ENCODE results near the gene TRIM65. TPM values are rescaled to one million over a fixed set of nuclear protein-coding genes. Genes with fewer than 3 reads are reported as not detected.

Gene TRIM65
- total and polyA plus RNA-seq, 2 of the 4 experiments (the other 2 are of a cell fraction): 7.9 to 10.6 TPM

DNA sequence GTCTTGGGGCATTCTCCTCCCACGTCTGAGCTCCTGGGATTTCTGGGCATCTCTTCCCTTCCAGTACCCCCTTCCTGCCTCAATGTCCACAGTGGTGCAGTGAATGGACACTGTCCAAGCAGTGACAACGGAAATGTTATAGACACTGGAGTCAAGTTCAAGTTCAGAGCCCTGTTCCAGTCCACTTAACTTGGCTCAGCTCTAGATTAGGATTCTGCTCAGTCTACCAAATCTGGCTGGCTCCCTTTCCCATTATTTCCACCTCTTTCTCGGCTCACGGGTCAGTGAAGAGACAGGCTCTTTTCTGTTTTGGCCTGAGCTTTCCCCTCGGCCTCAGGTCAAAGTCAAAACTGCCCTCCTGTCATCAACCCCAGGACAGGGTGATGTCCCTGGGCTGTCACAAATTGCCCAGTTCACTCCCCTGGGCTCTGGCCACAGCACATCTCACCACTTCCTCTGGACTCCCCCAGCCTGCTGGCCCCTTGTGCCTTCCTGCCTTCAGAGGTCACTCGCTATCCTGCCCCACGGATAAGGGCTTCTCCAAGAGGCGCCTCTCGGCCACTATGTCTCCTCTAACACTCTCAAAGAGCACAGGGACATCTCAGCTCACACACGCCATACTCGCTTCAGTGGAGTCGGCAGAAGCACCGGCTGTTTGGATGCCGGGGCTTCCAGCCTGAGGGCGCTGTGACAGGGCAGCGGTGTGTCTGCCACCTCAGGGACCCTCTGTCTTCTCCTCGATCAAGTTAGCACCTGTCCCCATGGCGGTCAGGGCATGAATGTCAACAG is 25.6 kb upstream of the TRIM65 start:
- Histone ChIP-seq H2BK120ac (ENCODE audit: low read depth, low read length) (no peak overlapping the region), H4K5ac (ENCODE audit: low read depth, low read length) (no peak overlapping the region), H2AFZ (replicated peaks; ENCODE audit: low read length, poor library complexity) (no peak overlapping the region), H3K56ac (ENCODE audit: extremely low read depth, insufficient read depth, low read length) (no peak overlapping the region), H4K91ac (ENCODE audit: insufficient read depth, low read depth, low read length) (no peak overlapping the region), H4K8ac (ENCODE audit: low read depth in 2 of 2, low read length in 2 of 2) (no peak overlapping the region), H2BK5ac (ENCODE audit: low read depth, low read length, poor library complexity, severe bottlenecking) (no peak overlapping the region), H2AK9ac (replicated peaks; ENCODE audit: low read depth, low read length, poor library complexity) (no peak overlapping the region), H3K9me1 (ENCODE audit: insufficient read depth, low read length) (no peaks in the 10 kb centered on the region; the same call in 1 of the 2 replicates), H2BK15ac (ENCODE audit: low read depth, low read length) (no peak overlapping the region), H3K36me3 (ENCODE audit: control insufficient read depth, insufficient read depth, low read length) (peaks cover 16% of the 10 kb centered on the region), H3K4me3 (ENCODE audit: insufficient read depth, low read depth, low read length) (no peak overlapping the region), H3K18ac (ENCODE audit: low read depth, low read length) (no peak overlapping the region), H2AK5ac (ENCODE audit: low read depth, low read length) (no peak overlapping the region), H3K4ac (ENCODE audit: low read depth, low read length) (no peak overlapping the region), H3K4me2 (ENCODE audit: low read depth, low read length) (no peak overlapping the region), H3K79me1 (ENCODE audit: low read depth in 1 of 2, low read length in 2 of 2) (no peaks in the 10 kb centered on the region), H3K27me3 (ENCODE audit: control insufficient read depth, insufficient read depth, low read length) (no peaks in the 10 kb centered on the region), H3K23ac (ENCODE audit: low read depth, low read length) (no peak overlapping the region), H3K14ac (replicated peaks; ENCODE audit: low read depth, low read length) (no peak overlapping the region), H3K9me3 (ENCODE audit: control insufficient read depth, insufficient read depth, low read length) (no peaks in the 10 kb centered on the region), H3K4me1 (ENCODE audit: control insufficient read depth, insufficient read depth, low read length) (no peaks in the 10 kb centered on the region), H3K9ac (ENCODE audit: low read depth, low read length) (no peak overlapping the region), H4K20me1 (ENCODE audit: insufficient read depth, low read length) (no peaks in the 10 kb centered on the region; the same call in 1 of the 2 replicates), H3K27ac (ENCODE audit: insufficient read depth, low read length) (no peak overlapping the region), H2BK20ac (ENCODE audit: low read depth, low read length) (no peak overlapping the region)
- in situ Hi-C loops (cut with MboI; ENCODE audit: low sequenced_read_pairs): no loop called here
- no TSS peak for BruUV-seq (replicated peaks)
- ATAC-seq (ENCODE audit: low read depth) (no peak), DNase-seq (no peak)
- dilution Hi-C loops (cut with HindIII; ENCODE audit: low sequenced_read_pairs, unreplicated experiment): no loop called here
- TF ChIP-seq SMC3 (IDR thresholded peaks at IDR 0.05; ENCODE audit: low read depth, low read length) (no peak), CEBPB (IDR thresholded peaks at IDR 0.05; ENCODE audit: low read depth, low read length) (no peak), CHD1 (IDR thresholded peaks at IDR 0.05; ENCODE audit: low read depth, low read length) (no peak), MAZ (IDR thresholded peaks at IDR 0.05; ENCODE audit: borderline replicate concordance, low read depth, low read length) (no peak), MAFK (IDR thresholded peaks at IDR 0.05; ENCODE audit: low read depth, low read length) (no peak), RCOR1 (IDR thresholded peaks at IDR 0.05; ENCODE audit: insufficient replicate concordance, low read length) (no peak), RAD21 (IDR thresholded peaks at IDR 0.05; ENCODE audit: low read length) (no peak), MXI1 (IDR thresholded peaks at IDR 0.05; ENCODE audit: borderline replicate concordance, low read depth, low read length) (no peak), RFX5 (IDR thresholded peaks at IDR 0.05; ENCODE audit: low read depth, low read length) (no peak), POLR2A (IDR thresholded peaks at IDR 0.05; ENCODE audit: low read depth, low read length) (no peak), USF2 (IDR thresholded peaks at IDR 0.05; ENCODE audit: low read depth, low read length) (no peak), NFE2L2 (IDR thresholded peaks at IDR 0.05; ENCODE audit: low read depth, low read length) (no peak), FOS (IDR thresholded peaks at IDR 0.05; ENCODE audit: low read depth, low read length) (no peak)
- TF ChIP-seq, protein P1, sequence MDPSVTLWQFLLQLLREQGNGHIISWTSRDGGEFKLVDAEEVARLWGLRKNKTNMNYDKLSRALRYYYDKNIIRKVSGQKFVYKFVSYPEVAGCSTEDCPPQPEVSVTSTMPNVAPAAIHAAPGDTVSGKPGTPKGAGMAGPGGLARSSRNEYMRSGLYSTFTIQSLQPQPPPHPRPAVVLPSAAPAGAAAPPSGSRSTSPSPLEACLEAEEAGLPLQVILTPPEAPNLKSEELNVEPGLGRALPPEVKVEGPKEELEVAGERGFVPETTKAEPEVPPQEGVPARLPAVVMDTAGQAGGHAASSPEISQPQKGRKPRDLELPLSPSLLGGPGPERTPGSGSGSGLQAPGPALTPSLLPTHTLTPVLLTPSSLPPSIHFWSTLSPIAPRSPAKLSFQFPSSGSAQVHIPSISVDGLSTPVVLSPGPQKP (IDR thresholded peaks at IDR 0.05; ENCODE audit: borderline replicate concordance, low read depth, low read length): no peak
- 79% methylated on average over 11 of the region's 18 CpGs; no CpG with 5 or more reads in 1 of the 2 experiments for WGBS, 2 experiments (ENCODE audit: extremely low coverage in 2 of 2, insufficient read length in 1 of 2)
- CTCF ChIA-PET: no interaction called here
- POLR2A ChIA-PET (ENCODE audit: unreplicated experiment): interaction anchor here (0.5 kb wide), 1 partner anchor 68 kb away, joined by 3 read pairs; no protein-coding TSS in a partner anchor
- intact Hi-C loops (cut with micrococcal nuclease): no loop called here

Measured in IMR-90 (cell line).